Amniotic stem cell (primary cell): ENCODE measurements around the gene IQUB.
"Not testable (repeated sequence)": the region's sequence is repeated elsewhere in the genome, so short reads cannot be mapped to it uniquely, and the experiment has no call there.

Experiments used
- DNase-seq: peaks from one replicate; lab custom pipeline; 2025; lab: John Stamatoyannopoulos, UW

The IQUB gene

DNA sequence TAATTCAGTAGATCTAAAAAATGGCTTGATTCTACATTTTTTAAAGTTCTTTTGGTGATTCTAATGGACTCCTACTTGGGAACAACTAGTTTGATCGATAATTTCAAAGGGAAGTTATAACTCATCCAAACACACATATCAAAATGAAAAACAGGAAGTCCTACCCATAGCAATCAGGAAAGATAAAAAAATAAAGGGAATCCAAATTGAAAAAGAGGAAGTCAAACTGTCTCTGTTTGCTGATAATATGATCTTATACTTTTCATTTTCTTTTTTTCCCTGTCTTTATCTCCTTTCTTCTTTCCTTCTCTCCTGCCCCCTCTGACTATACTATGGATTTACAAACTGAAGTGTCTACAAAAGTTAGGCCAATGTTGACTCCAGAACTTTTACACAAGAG is 118.8 kb downstream of the IQUB start:
- DNase-seq, result no peak

DNA sequence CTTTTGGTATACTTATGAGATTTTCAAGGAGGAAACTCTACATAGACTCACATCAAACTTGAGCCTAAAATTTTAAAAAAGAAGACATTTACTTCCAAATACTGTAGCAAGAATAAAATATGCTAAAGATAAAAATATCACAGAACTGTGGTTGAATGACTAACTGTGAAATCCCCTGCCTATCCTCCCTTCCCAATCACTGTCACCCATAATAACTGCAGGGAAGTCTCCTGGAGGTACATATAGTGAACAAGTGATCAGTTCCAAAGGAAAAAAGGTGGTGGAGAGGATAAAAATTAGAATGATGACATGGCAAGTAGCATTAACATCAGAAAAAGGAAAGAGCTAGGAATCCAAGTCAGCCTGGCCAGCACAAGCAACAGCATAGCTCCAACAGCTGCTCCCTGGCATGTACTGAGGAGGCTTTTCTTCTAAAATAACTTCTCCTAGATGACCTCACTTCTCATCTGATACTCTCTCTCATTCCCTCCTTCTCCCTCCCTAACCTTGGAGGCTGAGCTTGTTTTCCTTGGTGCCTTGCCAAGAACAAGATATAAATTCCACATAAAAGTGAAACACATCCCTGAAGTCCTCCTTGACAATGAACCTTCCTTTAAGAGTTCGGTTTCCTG is 124.0 kb downstream of the IQUB start:
- no peak for DNase-seq

DNA sequence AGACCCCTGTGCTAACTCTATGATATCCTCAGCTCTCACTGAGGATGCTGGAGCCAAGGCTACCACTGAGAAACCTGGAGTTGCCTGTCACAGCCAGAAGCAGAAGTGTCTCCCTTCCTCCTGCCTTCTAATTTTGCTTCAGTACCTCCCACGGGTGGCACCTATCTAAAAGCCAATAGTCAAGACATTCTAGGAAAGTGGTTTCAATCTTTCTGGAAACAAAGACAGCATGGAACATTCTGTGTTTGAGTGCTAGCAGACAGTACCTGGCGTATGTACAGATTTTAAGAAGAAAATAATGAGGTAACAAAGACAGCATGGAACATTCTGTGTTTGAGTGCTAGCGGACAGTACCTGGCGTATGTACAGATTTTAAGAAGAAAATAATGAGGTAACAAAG is 126.4 kb downstream of the IQUB start:
- not testable (repeated sequence) for DNase-seq
